B cell (primary cell): ENCODE results near the gene KHDC4. TPM values are rescaled to one million over a fixed set of nuclear protein-coding genes. Genes with fewer than 3 reads are reported as not detected.

ENCODE experiments used
- ATAC-seq: fragments of 200-7000 bp; cut with Tn5 transposase; one replicate; pipeline ENCODE4 v1.10.0; 2021; ENCODE audit warnings: low read depth, mild to moderate bottlenecking, moderate number of reproducible peaks, moderate library complexity
- CTCF ChIA-PET: fragments of 350-600 bp; sonication (Branson Sonifier 250); formaldehyde crosslinking; loops from one replicate; lab custom pipeline; 2021; ENCODE audit warnings: antibody characterized with exemption, inconsistent platforms; lab: Charles Lee
- POLR2A ChIA-PET: fragments of 350-600 bp; sonication (Branson Sonifier 250); formaldehyde crosslinking; loops from one replicate; lab custom pipeline; 2021; ENCODE audit warnings: antibody characterized with exemption; lab: Charles Lee
- DNase-seq: peaks from one replicate; pipeline ENCODE4 v3.0.0; 2013
- H2AFZ ChIP-seq: 2 replicates; pipeline ENCODE4 v1.6.1; 2012; ENCODE audit warnings: mild to moderate bottlenecking, low read depth, low read length; ENCODE audit not compliant: insufficient read depth, poor library complexity, severe bottlenecking
- H3K27ac ChIP-seq, 2 donors: 1 replicate in 1 of 2; 2 replicates in 1 of 2; pipeline ENCODE4 v1.5.1; 2012 to 2013; ENCODE audit warnings: low read length in 2 of 2, mild to moderate bottlenecking in 2 of 2, moderate library complexity in 1 of 2
- H3K27me3 ChIP-seq, 4 experiments: fragments of 200-600 bp in 1 of 4; sonication (generic) in 1 of 4; replicated peaks in 1 of 4; 1 replicate in 2 of 4; 2 replicates in 2 of 4; pipeline versions ENCODE4 v1.6.1 to v1.7.0; 2013 to 2016; ENCODE audit warnings: low read length in 3 of 4, mild to moderate bottlenecking in 2 of 4, mixed read lengths in 1 of 4, moderate library complexity in 1 of 4; ENCODE audit not compliant: insufficient read depth in 4 of 4, control insufficient read depth in 3 of 4; ENCODE audit errors: control extremely low read depth in 1 of 4
- H3K36me3 ChIP-seq, 2 experiments: replicated peaks in 1 of 2; 1 replicate in 1 of 2; 2 replicates in 1 of 2; pipeline versions ENCODE4 v1.6.1 to v1.7.1; 2013; ENCODE audit warnings: low read length in 1 of 2; ENCODE audit not compliant: insufficient read depth in 2 of 2, control insufficient read depth in 1 of 2; ENCODE audit errors: control extremely low read depth in 1 of 2, extremely low read depth in 1 of 2
- H3K4me1 ChIP-seq, 2 donors: fragments of 200-600 bp in 1 of 2; sonication (generic) in 1 of 2; 1 replicate in 1 of 2; 2 replicates in 1 of 2; pipeline versions ENCODE4 v1.5.1 to v1.6.1; 2013 to 2017; ENCODE audit warnings: low read length in 2 of 2; ENCODE audit not compliant: control insufficient read depth in 2 of 2, insufficient read depth in 2 of 2
- H3K4me2 ChIP-seq: replicated peaks from 2 replicates; pipeline ENCODE3; 2012; ENCODE audit warnings: mild to moderate bottlenecking, low read depth, low read length; ENCODE audit not compliant: poor library complexity, severe bottlenecking
- H3K4me3 ChIP-seq, 5 experiments: fragments of 200-600 bp in 1 of 5; sonication (generic) in 1 of 5; 1 replicate in 3 of 5; 2 replicates in 2 of 5; pipeline versions ENCODE4 v1.5.1 to v1.7.0; 2011 to 2016; ENCODE audit warnings: low read length in 4 of 5, mild to moderate bottlenecking in 4 of 5, low read depth in 2 of 5, control low read depth in 1 of 5, moderate library complexity in 1 of 5; ENCODE audit not compliant: insufficient read depth in 1 of 5; ENCODE audit errors: control extremely low read depth in 1 of 5, extremely low read depth in 1 of 5
- H3K79me2 ChIP-seq: fragments of 200-600 bp; sonication (generic); one replicate; pipeline ENCODE4 v1.6.0; 2016; ENCODE audit warnings: low read length; ENCODE audit not compliant: control insufficient read depth, insufficient read depth
- H3K9ac ChIP-seq: fragments of 200-600 bp; sonication (generic); 2 replicates; pipeline ENCODE4 v1.6.1; 2017; ENCODE audit warnings: mild to moderate bottlenecking, low read length, moderate library complexity
- H3K9me3 ChIP-seq, 3 donors: one replicate each; pipeline versions ENCODE4 v1.6.1 to v1.7.1; 2013; ENCODE audit warnings: low read length in 2 of 3; ENCODE audit not compliant: control insufficient read depth in 2 of 3, insufficient read depth in 1 of 3; ENCODE audit errors: control extremely low read depth in 1 of 3
- H4K20me1 ChIP-seq: 2 replicates; pipeline ENCODE4 v1.6.0; 2012; ENCODE audit warnings: mild to moderate bottlenecking, low read length; ENCODE audit not compliant: insufficient read depth, control insufficient read depth, poor library complexity, severe bottlenecking
- H3K27ac Mint-ChIP-seq: one replicate; pipeline ENCODE4 v1.8.0; 2021; ENCODE audit warnings: mixed read lengths
- H3K27me3 Mint-ChIP-seq: one replicate; pipeline ENCODE4 v1.8.0; 2021; ENCODE audit warnings: mixed read lengths
- H3K4me1 Mint-ChIP-seq: one replicate; pipeline ENCODE4 v1.8.0; 2021; ENCODE audit warnings: mixed read lengths
- H3K4me3 Mint-ChIP-seq: one replicate; pipeline ENCODE4 v1.8.0; 2021; ENCODE audit warnings: mixed read lengths
- H3K9me3 Mint-ChIP-seq: one replicate; pipeline ENCODE4 v1.8.0; 2022; ENCODE audit warnings: mixed read lengths; ENCODE audit not compliant: insufficient read depth
- CTCF ChIP-seq: fragments of 200-600 bp; IDR thresholded peaks from one replicate; pipeline ENCODE4 v1.8.0; 2022; ENCODE audit warnings: antibody characterized with exemption, mild to moderate bottlenecking
- EZH2 ChIP-seq: IDR thresholded peaks from 2 replicates; pipeline ENCODE4 v1.6.1; 2012; ENCODE audit warnings: borderline replicate concordance, low read depth, mild to moderate bottlenecking, moderate library complexity, low read length; ENCODE audit not compliant: insufficient read depth, poor library complexity, severe bottlenecking
- WGBS: methylation state at CpG from one replicate; pipeline ENCODE4 v1.1.5; 2013; ENCODE audit warnings: missing lambda C conversion rate; ENCODE audit not compliant: insufficient coverage; 5-methylcytosine and 5-hydroxymethylcytosine counted together
- intact Hi-C: fragments of 100-400 bp; cut with micrococcal nuclease; formaldehyde crosslinking; loops from one replicate; pipeline ENCODE4 v1.10.0; 2022
- polyA plus RNA-seq: library from polyadenylated mRNA; depleted of rRNA; stranded (reverse); fragments of >200 nt; gene quantifications from 2 replicates; pipeline ENCODE4 v1.2.3, GENCODE V29; 2012
- total RNA-seq, 2 donors: library from RNA; stranded (reverse); fragments of 120-200 nt in 1 of 2; gene quantifications; 1 replicate in 1 of 2; 2 replicates in 1 of 2; pipeline versions ENCODE4 v1.2.3 to v1.2.4, GENCODE V29; 2013 to 2022

KHDC4 gene
- total and polyA plus RNA-seq, 2 donors (not counting 1 experiment from before 2014, with no cell fraction given) = 51.3 to 122 TPM

- H3K9me3 Mint-ChIP-seq = no peaks in the 10 kb centered on the region
- Histone ChIP-seq H3K27ac (peak overlapping the region; percentile 86 to 89), H3K9me3 (no peaks in the 10 kb centered on the region), H3K9ac (peak overlapping the region; percentile 92), H2AFZ (peak overlapping the region; percentile 79), H3K4me3 (peak overlapping the region; percentile 76 to 97 (median 83)), H3K27me3 (no peaks in the 10 kb centered on the region), H3K4me2 (peak overlapping the region; percentile 88), H3K36me3 (peaks cover 2 to 36% of the 10 kb centered on the region in 2 experiments), H3K79me2 (peaks cover 67% of the 10 kb centered on the region), H4K20me1 (peaks cover 20% of the 10 kb centered on the region), H3K4me1 (peaks cover 39 to 49% of the 10 kb centered on the region in 2 donors)
- H3K27me3 Mint-ChIP-seq = no peaks in the 10 kb centered on the region
- intact Hi-C loops = loop anchor here (1.0 to 5.0 kb wide), 6 partner anchors 13 to 134 kb away; partner anchors contain the start of genes GON4L, LAMTOR2 and RIT1
- H3K4me1 Mint-ChIP-seq = peaks cover 36% of the 10 kb centered on the region
- CTCF ChIA-PET = interaction anchor here (0.8 to 6.3 kb wide), 16 partner anchors 11 to 133 kb away, joined by 3 to 83 read pairs (median 5); partner anchors contain the start of gene ARHGEF2
- DNase-seq (no peak), ATAC-seq (no peak)
- TF ChIP-seq EZH2 = no peak
- TF ChIP-seq CTCF = no peak
- POLR2A ChIA-PET = interaction anchor here (0.6 to 2.5 kb wide), 8 partner anchors 12 to 119 kb away, joined by 3 to 33 read pairs (median 9); partner anchors contain the start of gene ARHGEF2
- no peak overlapping the region for H3K27ac Mint-ChIP-seq
- 7% methylated on average over 6 of the region's 10 CpGs for WGBS
- no peak overlapping the region for H3K4me3 Mint-ChIP-seq
Observed at GRCh38 chr1:155933591-155934096, 569 bp downstream of the KHDC4 start.

GRCh38 chr1:155932487-155932886, 1.7 kb downstream of the KHDC4 start:
- H3K9me3 ChIP-seq = no peaks in the 10 kb centered on the region
- H3K36me3 ChIP-seq = peaks cover 2 to 43% of the 10 kb centered on the region in 2 experiments
- peak overlapping the region; percentile 52 for H3K4me2 ChIP-seq
- WGBS = 100% methylated on average over 2 of the region's 5 CpGs
- Mint-ChIP-seq H3K27me3 (no peaks in the 10 kb centered on the region), H3K27ac (no peak overlapping the region), H3K4me1 (peaks cover 28% of the 10 kb centered on the region), H3K4me3 (peak overlapping the region; percentile 29), H3K9me3 (no peaks in the 10 kb centered on the region)
- H4K20me1 ChIP-seq = peaks cover 26% of the 10 kb centered on the region
- no peak for ATAC-seq
- TF ChIP-seq EZH2 (no peak), CTCF (no peak)
- POLR2A ChIA-PET = interaction anchor here (0.9 kb wide), 1 partner anchor 13 kb away, joined by 3 read pairs; no protein-coding TSS in a partner anchor
- H2AFZ ChIP-seq = no peak overlapping the region
- intact Hi-C loops = loop anchor here (5.0 kb wide), 1 partner anchor 135 kb away; no protein-coding TSS in a partner anchor
- no peak for DNase-seq
- H3K79me2 ChIP-seq = peaks cover 58% of the 10 kb centered on the region
- peaks cover 31 to 42% of the 10 kb centered on the region in 2 donors for H3K4me1 ChIP-seq
- no peak overlapping the region for H3K9ac ChIP-seq
- CTCF ChIA-PET = interaction anchor here (1.1 to 6.3 kb wide), 10 partner anchors 11 to 197 kb away, joined by 3 to 83 read pairs (median 4); no protein-coding TSS in a partner anchor
- no peak overlapping the region for H3K4me3 ChIP-seq
- H3K27ac ChIP-seq = peak overlapping the region in 1 of 2 donors; percentile 53
- H3K27me3 ChIP-seq = no peaks in the 10 kb centered on the region
